Activated CD4-positive, alpha-beta T cell treated with anti-CD3 and anti-CD28 coated beads, Interleukin-2, amount 50 U/mL, for 48 hours (primary cell): ENCODE data around the gene GMDS.
A peak's percentile ranks its signal among the peaks of the same experiment; 100 is the strongest.

Experiments used
- DNase-seq, 2 experiments: peaks; one replicate each; pipeline ENCODE4 v3.0.0-alpha.2; 2020

The GMDS gene

DNA sequence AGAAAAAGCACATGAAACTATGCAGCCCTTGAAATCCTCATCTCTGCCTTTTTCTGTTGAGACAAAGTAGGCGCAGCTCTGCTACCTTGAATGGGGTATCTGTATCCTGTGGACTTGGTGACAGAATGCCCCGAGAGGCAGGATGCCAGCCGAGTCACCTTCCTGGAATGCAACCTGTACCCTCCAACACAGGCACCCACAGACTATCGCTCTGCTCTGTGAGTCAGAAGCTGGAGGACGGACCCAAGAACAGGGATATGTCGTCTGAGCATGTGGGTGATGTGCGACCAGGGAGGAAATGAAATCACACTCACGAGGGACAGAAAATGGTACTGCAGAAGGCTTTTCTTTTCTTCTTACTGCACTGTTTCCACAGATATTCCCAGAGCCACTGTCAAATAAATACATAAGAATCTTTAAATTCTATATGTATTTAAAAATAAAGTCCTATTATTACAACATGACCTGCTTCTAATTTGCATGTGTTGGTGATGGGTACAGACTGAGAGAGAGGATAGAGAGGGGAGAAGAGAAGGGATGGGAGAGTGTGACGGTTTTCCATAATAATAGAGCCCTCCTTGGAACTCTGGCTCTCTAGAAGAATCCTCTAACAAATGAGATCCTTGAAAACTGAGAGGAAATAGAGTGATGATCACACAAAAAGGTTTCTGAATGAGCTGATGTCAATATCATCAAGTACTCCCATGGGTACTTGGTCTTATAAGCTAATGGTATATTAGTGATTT lies 327.6 kb downstream of the GMDS start:
- peak; percentile 36 to 53 for DNase-seq

- no peak for DNase-seq
Measured at GRCh38 chr6:1916334-1917070, 328.9 kb downstream of the GMDS start.

DNA sequence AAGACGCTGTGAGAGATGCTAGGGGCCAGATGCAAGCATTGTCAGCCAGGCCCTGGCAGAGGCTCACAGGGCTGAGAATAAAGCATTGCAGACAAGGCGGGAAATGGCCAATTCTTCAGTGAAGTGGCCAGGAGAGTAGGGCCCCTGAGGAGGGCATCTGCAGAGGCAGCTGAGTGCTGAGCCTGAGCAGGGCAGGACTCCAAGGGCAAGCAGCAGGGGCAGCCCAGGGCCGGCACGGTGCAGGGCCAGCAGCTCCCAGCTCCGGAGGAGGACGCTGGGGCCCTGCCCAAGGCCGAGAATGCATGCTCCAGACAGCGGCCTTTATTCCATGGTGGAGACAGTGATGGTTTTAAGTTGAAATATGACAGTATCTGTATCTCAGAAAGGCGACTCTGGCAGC lies 330.2 kb downstream of the GMDS start:
- DNase-seq, result no peak

- DNase-seq, result no peak
Measured at GRCh38 chr6:1913577-1913976, 331.8 kb downstream of the GMDS start.

DNA sequence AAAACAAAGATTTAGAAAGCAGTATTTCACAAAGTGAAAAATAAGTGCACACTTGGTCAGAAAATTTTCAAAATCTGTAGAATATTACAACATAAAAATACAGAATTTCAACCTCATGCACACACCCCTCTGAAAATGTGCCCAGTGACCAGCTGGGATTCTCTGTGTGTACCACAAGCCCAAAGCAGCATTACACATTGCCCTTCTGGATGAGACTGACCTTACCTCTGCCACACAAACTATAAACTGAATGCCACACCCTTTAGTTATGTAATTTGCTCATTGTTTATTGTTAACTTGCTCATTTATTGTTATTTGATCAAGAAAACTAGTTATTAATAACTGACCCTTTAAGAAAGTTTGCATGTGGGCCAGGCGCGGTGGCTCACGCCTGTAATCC lies 332.7 kb downstream of the GMDS start:
- DNase-seq, result no peak

GRCh38 chr6:1911474-1911873 lies 333.9 kb downstream of the GMDS start:
- no peak for DNase-seq

DNA sequence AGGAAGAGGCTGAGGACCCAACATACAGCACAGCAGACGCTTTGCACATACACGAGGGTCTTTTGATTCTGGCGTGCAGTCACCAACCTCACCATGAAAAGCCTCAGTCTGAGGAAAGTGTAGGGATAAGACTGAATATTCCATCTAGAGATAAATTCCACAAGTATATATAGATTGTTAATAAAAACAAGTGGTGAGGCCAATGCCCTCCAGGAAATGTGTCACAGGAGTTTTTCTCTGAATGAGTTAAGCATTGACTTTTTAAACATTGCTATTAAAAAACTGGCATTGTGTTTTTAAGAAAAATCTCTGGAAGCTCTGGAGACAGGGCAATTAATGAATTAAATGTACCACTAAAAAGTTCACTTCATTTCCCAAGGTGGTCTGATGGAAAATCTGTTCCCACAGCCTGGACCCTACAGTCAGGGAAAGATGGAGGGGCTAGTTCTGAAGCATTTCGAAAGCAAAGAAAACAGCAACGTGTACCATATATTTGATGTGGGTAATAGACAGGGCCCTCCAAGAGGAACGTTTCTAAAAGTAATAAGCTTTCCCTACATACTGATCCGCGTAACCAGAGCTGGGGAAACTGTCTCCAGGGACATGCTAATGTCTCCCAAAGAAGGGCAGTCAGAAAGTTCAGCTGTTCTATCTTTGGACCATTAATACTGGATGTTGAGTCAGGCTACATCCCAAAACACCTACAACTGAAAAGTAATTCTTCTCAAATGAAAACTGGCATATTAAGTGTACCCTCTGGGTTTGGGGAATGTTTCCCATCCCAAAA lies 334.6 kb downstream of the GMDS start:
- no peak for DNase-seq

DNA sequence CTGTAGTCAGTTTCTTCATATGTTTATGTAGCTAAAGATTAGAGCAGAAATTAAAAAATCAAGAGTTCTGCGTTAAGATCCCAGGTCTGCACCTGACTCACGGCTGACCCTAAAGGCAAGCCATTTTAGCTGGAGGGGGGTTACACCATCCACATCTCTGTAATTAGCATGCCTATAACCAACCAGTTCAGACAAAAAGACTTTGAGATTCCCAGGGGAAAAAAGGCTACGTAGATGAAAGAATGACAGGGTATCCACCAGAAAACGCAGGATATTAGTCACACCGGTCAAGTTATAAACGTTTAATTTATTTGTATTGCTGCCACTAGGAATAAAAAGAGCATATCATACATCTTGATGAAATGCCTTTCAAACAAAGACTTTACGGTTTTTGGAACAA lies 336.6 kb downstream of the GMDS start:
- no peak for DNase-seq

DNA sequence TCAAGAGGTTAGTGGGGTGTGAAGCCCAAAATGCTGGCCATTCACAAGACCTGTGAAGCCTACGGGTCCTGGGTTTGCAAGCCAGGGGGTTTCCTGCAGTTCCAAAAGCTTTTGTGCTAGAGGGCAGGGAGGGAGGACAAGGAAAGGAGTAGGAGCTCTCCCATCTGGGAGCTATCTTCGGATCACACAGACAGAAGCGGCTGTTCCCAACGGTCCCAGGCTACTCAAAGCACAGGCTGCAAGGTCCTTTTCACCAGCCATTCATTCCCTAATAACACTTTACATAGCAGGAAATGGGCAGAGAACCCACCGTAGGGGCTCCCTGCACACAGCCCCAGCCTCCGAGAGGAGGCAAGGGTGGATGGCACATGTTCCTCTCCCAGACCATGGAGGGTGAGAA lies 338.8 kb downstream of the GMDS start:
- no peak for DNase-seq

GRCh38 chr6:1906014-1906413 lies 339.4 kb downstream of the GMDS start:
- no peak for DNase-seq

GRCh38 chr6:1904898-1905297 lies 340.5 kb downstream of the GMDS start:
- DNase-seq, result no peak

- no peak for DNase-seq
Measured at GRCh38 chr6:1904466-1904799, 341.0 kb downstream of the GMDS start.

DNA sequence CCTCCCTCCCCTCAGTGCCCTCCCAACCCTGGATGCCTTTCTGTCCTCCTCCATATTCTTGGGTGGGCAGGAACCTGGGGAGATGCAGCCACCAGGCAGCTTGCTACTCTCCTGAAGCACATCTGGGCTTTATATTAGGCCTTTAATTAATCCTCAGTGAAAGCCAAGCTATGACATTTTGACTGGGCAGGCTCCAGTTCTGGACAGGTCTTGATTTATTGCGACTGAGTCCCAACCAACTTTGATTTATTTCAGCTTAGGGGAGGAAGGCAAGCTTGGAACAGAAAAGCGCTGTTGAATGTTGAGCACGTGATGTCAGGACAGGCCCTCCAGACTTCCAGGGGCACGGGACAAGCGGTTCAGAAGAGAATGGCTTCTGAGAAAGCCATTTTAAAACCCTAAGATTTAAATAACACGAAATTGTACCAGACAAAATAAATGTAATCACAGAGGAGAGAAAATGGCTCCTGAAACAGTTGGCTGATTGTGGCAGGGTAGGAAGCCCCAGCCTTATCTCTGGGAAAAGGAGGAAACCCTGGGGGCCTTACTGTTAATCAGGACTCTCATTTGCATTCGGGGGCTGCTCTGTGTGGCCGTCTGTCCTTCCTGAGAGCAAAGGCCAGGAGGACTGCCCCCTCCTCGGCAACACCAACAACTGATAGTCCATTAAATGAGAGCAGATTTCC lies 341.5 kb downstream of the GMDS start:
- DNase-seq, result no peak

DNA sequence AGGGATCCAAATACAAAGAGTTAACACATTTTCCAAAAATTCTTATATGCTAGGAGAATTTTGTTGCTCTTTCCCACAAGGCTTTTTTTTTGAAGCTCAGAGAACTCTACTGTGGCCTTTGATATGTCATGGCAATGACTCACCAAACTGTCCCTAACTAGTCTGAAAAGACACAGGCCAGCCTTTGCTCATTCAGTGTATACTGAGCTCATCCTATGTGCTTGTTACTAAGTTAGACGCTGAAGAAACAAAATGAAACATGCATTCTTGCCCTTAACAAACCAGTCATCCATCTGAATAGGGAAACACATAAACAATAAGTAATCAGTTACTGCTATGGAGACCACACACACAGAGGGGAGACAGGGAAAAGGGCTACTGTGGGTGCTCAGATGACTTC lies 343.8 kb downstream of the GMDS start:
- DNase-seq, result no peak

DNA sequence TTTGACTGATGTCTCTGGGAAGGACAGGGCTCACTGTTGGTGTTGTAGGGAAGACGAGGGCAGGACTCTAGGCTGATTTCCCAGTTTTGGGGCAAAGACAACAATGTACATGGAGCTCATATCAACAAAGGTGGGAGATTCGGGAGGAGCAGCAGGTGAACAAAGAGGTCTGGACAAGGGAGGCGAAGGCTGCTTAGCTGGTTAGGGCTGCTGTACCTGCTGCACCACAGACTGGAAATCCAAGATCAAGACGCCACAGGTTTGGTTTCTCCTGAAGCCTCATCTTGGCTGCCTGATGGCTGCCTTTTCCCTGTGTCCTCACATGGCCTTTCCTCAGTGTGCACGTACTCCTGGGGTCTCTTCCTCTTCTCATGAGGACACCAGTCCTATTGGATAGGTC lies 348.5 kb downstream of the GMDS start:
- no peak for DNase-seq

GRCh38 chr6:1895721-1896120 lies 349.7 kb downstream of the GMDS start:
- DNase-seq, result no peak

- DNase-seq, result no peak
Measured at GRCh38 chr6:1894954-1895353, 350.5 kb downstream of the GMDS start.

- no peak for DNase-seq
Measured at GRCh38 chr6:1893470-1894130, 351.8 kb downstream of the GMDS start.

DNA sequence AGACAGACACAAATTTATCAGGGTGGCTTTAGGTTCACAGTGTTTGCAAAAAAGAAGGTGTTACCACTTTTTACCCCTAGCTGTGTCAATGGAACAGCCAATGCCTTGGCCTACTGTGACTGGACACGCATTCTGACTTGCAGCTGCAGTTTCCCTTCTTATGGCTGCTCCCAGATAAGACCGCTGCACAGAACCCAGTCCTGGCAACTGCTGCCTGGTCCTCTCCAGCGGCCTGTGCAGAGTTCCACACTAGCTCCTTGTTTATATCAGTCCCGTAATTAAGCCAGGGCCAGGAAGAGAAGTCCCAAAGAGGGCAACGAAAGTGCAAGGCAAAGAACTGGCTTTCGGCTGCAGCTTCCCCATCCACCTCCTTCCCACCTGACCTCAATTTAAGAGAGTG lies 352.7 kb downstream of the GMDS start:
- DNase-seq, result no peak

GRCh38 chr6:1890987-1891386 lies 354.4 kb downstream of the GMDS start:
- DNase-seq, result no peak

DNA sequence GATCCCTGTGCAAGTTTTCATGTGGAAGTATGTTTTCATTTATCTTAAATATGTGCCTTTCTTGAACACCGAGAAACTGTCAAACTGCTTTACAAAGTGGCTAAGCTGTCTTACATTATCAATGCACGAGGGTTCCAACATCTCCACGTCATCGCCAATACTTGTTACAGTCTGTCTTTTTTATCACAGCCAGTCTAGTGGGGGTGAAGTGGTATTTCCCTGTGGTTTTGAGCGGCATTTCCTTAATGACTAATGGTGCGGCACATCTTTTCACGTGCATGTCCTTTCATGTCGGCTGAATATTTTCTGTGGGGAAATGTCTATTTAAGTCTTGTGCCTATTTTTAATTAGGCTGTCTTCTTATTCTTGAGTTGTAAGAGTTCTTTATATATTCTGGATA lies 355.3 kb downstream of the GMDS start:
- no peak for DNase-seq

GRCh38 chr6:1885576-1886011 lies 359.8 kb downstream of the GMDS start:
- no peak for DNase-seq

GRCh38 chr6:1884313-1884712 lies 361.1 kb downstream of the GMDS start:
- no peak for DNase-seq
